ENCODE data around the gene UBE2N. TPM values are rescaled to one million over a fixed set of nuclear protein-coding genes. Genes with fewer than 3 reads are reported as not detected.

Gene UBE2N
- total RNA-seq: 37.2 and 86.4 TPM in 2 replicates

GRCh38 chr12:93441617-93442410 lies at the start of gene UBE2N:
UBE2N (minus strand) TSS chr12:93441947; CDS start chr12:93441884, 63 bp downstream.

GRCh38 chr12:93467351-93468007 lies 25.7 kb upstream of the UBE2N start, which contains the start of gene MRPL42:
MRPL42 (plus strand) TSS chr12:93467514; CDS start chr12:93469286, 1,772 bp downstream.

DNA sequence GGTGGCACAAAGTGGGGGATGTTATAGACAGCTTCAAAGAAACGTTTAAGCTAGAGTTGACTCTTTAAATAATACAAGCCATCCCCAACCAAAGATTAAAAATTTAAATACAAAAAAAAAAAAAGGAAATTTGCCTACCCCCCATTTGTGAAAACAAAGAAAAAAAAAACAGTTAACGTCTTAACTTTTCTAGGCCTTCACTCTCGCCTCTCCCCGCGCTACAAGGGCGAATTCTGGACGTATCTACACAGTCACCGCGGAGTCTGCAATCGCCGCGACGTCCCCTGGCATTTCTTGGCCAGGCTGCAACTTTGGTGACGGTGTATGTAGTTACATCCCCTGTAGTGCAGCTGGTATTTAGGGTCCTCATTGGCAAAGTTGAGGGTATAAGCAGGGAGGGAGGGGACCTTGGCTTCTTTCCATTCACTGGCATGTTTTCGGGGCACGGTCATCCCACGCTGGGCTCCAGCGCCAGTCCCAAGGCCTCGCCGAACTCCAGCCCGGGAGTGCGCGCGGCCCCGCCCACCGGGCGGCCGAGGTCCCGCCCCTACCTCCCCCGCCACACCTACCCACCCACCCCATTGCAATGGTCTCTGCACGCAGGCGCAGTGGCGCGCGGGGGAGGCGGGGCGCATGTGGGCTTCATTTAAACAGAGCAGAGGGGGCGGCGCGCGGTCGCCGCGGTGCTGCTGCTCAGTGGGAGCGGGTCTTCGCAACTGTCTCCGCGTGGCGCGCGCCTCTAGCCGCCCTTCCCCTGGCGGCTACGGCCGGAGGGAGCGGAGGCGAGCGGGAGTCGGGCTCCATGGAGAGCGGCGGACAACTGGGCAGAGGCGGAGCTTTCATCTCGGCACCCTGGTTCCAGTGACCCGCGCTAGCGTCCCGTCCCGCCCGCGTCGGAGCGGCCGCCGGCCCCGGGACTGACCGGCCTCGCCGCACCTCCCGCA lies 64.2 kb downstream of the UBE2N start, which contains the start of gene NUDT4:
Gene NUDT4 (plus strand): TSS at position 674 of the 944 bp plus-strand sequence. CDS start 398 bp downstream, outside the sequence.

Other genes with a start within 250 kb of the UBE2N start
- 121 and 188 TPM in 2 replicates for gene NUDT4, start 64.0 kb downstream of the UBE2N start, total RNA-seq
- 79.5 and 79.9 TPM in 2 replicates for gene MRPL42, start 25.6 kb upstream of the UBE2N start, total RNA-seq
- gene SOCS2, start 130.7 kb upstream of the UBE2N start, total RNA-seq: 4.5 and 4.7 TPM in 2 replicates
- gene CRADD, start 235.4 kb upstream of the UBE2N start, total RNA-seq: 8.5 and 12.3 TPM in 2 replicates